Measurements from ENCODE around the gene CEACAM3.

DNA sequence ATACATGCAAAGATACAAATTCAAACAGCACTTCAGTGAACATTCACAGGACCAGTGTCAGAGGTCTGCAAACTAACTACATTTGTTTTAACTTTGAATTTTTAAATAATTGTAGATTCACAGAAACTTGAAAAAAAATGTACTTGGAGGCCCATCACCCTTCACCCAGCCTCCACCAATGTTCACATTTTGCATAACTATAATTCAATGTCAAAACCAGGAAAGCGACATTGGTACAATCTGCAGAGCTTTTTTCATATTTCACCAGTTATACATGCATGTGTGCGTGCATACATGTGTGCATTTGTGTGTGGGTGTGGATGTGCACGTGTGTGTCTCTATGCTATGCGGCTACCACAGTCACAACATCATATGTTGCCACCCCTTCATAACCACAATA is 18.9 kb downstream of the CEACAM3 start:
- TF ChIP-seq EZH2phosphoT487 (IDR thresholded peaks at IDR 0.05; ENCODE audit: borderline replicate concordance): no peak
- TF ChIP-seq, protein P1, sequence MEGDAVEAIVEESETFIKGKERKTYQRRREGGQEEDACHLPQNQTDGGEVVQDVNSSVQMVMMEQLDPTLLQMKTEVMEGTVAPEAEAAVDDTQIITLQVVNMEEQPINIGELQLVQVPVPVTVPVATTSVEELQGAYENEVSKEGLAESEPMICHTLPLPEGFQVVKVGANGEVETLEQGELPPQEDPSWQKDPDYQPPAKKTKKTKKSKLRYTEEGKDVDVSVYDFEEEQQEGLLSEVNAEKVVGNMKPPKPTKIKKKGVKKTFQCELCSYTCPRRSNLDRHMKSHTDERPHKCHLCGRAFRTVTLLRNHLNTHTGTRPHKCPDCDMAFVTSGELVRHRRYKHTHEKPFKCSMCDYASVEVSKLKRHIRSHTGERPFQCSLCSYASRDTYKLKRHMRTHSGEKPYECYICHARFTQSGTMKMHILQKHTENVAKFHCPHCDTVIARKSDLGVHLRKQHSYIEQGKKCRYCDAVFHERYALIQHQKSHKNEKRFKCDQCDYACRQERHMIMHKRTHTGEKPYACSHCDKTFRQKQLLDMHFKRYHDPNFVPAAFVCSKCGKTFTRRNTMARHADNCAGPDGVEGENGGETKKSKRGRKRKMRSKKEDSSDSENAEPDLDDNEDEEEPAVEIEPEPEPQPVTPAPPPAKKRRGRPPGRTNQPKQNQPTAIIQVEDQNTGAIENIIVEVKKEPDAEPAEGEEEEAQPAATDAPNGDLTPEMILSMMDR (conservative IDR thresholded peaks at IDR 0.05; ENCODE audit: low read length): no peak
